ENCODE data around the gene COG8.
"Not testable (repeated sequence)": the region's sequence is repeated elsewhere in the genome, so short reads cannot be mapped to it uniquely, and the experiment has no call there.

The COG8 gene

GRCh38 chr16:69296771-69297170 is 42.6 kb downstream of the COG8 start:
- H3K27me3 ChIP-seq (ENCODE audit: control insufficient read depth, insufficient read depth, low read length, poor library complexity, severe bottlenecking); H3K36me3 ChIP-seq (ENCODE audit: control insufficient read depth, insufficient read depth, low read length); H3K4me3 ChIP-seq (ENCODE audit: insufficient read depth, low read depth, low read length); H3K27ac ChIP-seq (ENCODE audit: insufficient read depth, low read depth, low read length, poor library complexity, severe bottlenecking); H3K4me1 ChIP-seq (ENCODE audit: control insufficient read depth, insufficient read depth, low read length); H3K9me3 ChIP-seq (ENCODE audit: control insufficient read depth, low read length): not testable (repeated sequence)
- 89 to 92% methylated on average over 7 of the region's 7 CpGs for WGBS, 2 experiments

- WGBS, 2 experiments, result 84 to 90% methylated on average over 1 of the region's 1 CpG
- H3K36me3 ChIP-seq (ENCODE audit: control insufficient read depth, insufficient read depth, low read length), result no peaks in the 10 kb centered on the region
- no peaks in the 10 kb centered on the region for H3K9me3 ChIP-seq (ENCODE audit: control insufficient read depth, low read length)
- no peak overlapping the region for H3K4me3 ChIP-seq (ENCODE audit: insufficient read depth, low read depth, low read length)
- H3K27me3 ChIP-seq (ENCODE audit: control insufficient read depth, insufficient read depth, low read length, poor library complexity, severe bottlenecking), result no peaks in the 10 kb centered on the region
- H3K4me1 ChIP-seq (ENCODE audit: control insufficient read depth, insufficient read depth, low read length), result no peaks in the 10 kb centered on the region
- no peak overlapping the region for H3K27ac ChIP-seq (ENCODE audit: insufficient read depth, low read depth, low read length, poor library complexity, severe bottlenecking)
Measured at GRCh38 chr16:69294051-69294450, 45.3 kb downstream of the COG8 start.

GRCh38 chr16:69293401-69293800 is 46.0 kb downstream of the COG8 start:
- H3K4me3 ChIP-seq (ENCODE audit: insufficient read depth, low read depth, low read length), result no peak overlapping the region
- H3K27me3 ChIP-seq (ENCODE audit: control insufficient read depth, insufficient read depth, low read length, poor library complexity, severe bottlenecking), result no peaks in the 10 kb centered on the region
- 94 to 96% methylated on average over 3 of the region's 3 CpGs for WGBS, 2 experiments
- no peaks in the 10 kb centered on the region for H3K4me1 ChIP-seq (ENCODE audit: control insufficient read depth, insufficient read depth, low read length)
- H3K27ac ChIP-seq (ENCODE audit: insufficient read depth, low read depth, low read length, poor library complexity, severe bottlenecking), result no peak overlapping the region
- H3K9me3 ChIP-seq (ENCODE audit: control insufficient read depth, low read length), result no peaks in the 10 kb centered on the region
- no peaks in the 10 kb centered on the region for H3K36me3 ChIP-seq (ENCODE audit: control insufficient read depth, insufficient read depth, low read length)

GRCh38 chr16:69291657-69292056 is 47.7 kb downstream of the COG8 start:
- H3K4me1 ChIP-seq (ENCODE audit: control insufficient read depth, insufficient read depth, low read length); H3K36me3 ChIP-seq (ENCODE audit: control insufficient read depth, insufficient read depth, low read length); H3K4me3 ChIP-seq (ENCODE audit: insufficient read depth, low read depth, low read length); H3K27me3 ChIP-seq (ENCODE audit: control insufficient read depth, insufficient read depth, low read length, poor library complexity, severe bottlenecking); H3K27ac ChIP-seq (ENCODE audit: insufficient read depth, low read depth, low read length, poor library complexity, severe bottlenecking); H3K9me3 ChIP-seq (ENCODE audit: control insufficient read depth, low read length): not testable (repeated sequence)
- WGBS, 2 experiments, result 92 to 95% methylated on average over 9 of the region's 9 CpGs

GRCh38 chr16:69286941-69287713 is 52.2 kb downstream of the COG8 start:
- H3K27ac ChIP-seq (ENCODE audit: insufficient read depth, low read depth, low read length, poor library complexity, severe bottlenecking), result no peak overlapping the region
- no peak overlapping the region for H3K4me3 ChIP-seq (ENCODE audit: insufficient read depth, low read depth, low read length)
- H3K36me3 ChIP-seq (ENCODE audit: control insufficient read depth, insufficient read depth, low read length), result no peaks in the 10 kb centered on the region
- H3K4me1 ChIP-seq (ENCODE audit: control insufficient read depth, insufficient read depth, low read length), result no peaks in the 10 kb centered on the region
- H3K27me3 ChIP-seq (ENCODE audit: control insufficient read depth, insufficient read depth, low read length, poor library complexity, severe bottlenecking), result no peaks in the 10 kb centered on the region
- no peaks in the 10 kb centered on the region for H3K9me3 ChIP-seq (ENCODE audit: control insufficient read depth, low read length)
- WGBS, 2 experiments, result 92% methylated on average over 12 of the region's 13 CpGs

GRCh38 chr16:69285240-69285639 is 54.1 kb downstream of the COG8 start:
- H3K36me3 ChIP-seq (ENCODE audit: control insufficient read depth, insufficient read depth, low read length), result no peaks in the 10 kb centered on the region
- WGBS, 2 experiments, result 95 to 100% methylated on average over 4 of the region's 4 CpGs

GRCh38 chr16:69283851-69284250 is 55.5 kb downstream of the COG8 start:
- H3K36me3 ChIP-seq (ENCODE audit: control insufficient read depth, insufficient read depth, low read length), result no peaks in the 10 kb centered on the region
- WGBS, 2 experiments, result 95 to 97% methylated on average over 4 of the region's 4 CpGs

More at GRCh38 chr16:69285240-69285639, 54.1 kb downstream of the COG8 start:
- Histone ChIP-seq H3K27me3 (ENCODE audit: control insufficient read depth, insufficient read depth, low read length, poor library complexity, severe bottlenecking) (no peaks in the 10 kb centered on the region), H3K9me3 (ENCODE audit: control insufficient read depth, low read length) (no peaks in the 10 kb centered on the region), H3K4me1 (ENCODE audit: control insufficient read depth, insufficient read depth, low read length) (no peaks in the 10 kb centered on the region), H3K27ac (ENCODE audit: insufficient read depth, low read depth, low read length, poor library complexity, severe bottlenecking) (no peak overlapping the region), H3K4me3 (ENCODE audit: insufficient read depth, low read depth, low read length) (no peak overlapping the region)

GRCh38 chr16:69277413-69277812 is 62.0 kb downstream of the COG8 start:
- Histone ChIP-seq H3K36me3 (ENCODE audit: control insufficient read depth, insufficient read depth, low read length) (no peaks in the 10 kb centered on the region), H3K27ac (ENCODE audit: insufficient read depth, low read depth, low read length, poor library complexity, severe bottlenecking) (no peak overlapping the region), H3K27me3 (ENCODE audit: control insufficient read depth, insufficient read depth, low read length, poor library complexity, severe bottlenecking) (no peaks in the 10 kb centered on the region), H3K4me3 (ENCODE audit: insufficient read depth, low read depth, low read length) (no peak overlapping the region), H3K4me1 (ENCODE audit: control insufficient read depth, insufficient read depth, low read length) (no peaks in the 10 kb centered on the region), H3K9me3 (ENCODE audit: control insufficient read depth, low read length) (no peaks in the 10 kb centered on the region)
- 0 to 40% methylated on average over 1 of the region's 1 CpG for WGBS, 2 experiments

More at GRCh38 chr16:69283851-69284250, 55.5 kb downstream of the COG8 start:
- Histone ChIP-seq H3K27ac (ENCODE audit: insufficient read depth, low read depth, low read length, poor library complexity, severe bottlenecking) (no peak overlapping the region), H3K9me3 (ENCODE audit: control insufficient read depth, low read length) (no peaks in the 10 kb centered on the region), H3K4me3 (ENCODE audit: insufficient read depth, low read depth, low read length) (no peak overlapping the region), H3K27me3 (ENCODE audit: control insufficient read depth, insufficient read depth, low read length, poor library complexity, severe bottlenecking) (no peaks in the 10 kb centered on the region), H3K4me1 (ENCODE audit: control insufficient read depth, insufficient read depth, low read length) (no peaks in the 10 kb centered on the region)

Measured in ectodermal cell (in vitro differentiated cells).